DMS 273 treated with DMSO at 0.1 percent for 48 hours (cell line): ENCODE measurements around the gene PNPLA4.

Source experiments
- DNase-seq: peaks from one replicate; lab custom pipeline; 2025; lab: John Stamatoyannopoulos, UW

The PNPLA4 gene, protein sequence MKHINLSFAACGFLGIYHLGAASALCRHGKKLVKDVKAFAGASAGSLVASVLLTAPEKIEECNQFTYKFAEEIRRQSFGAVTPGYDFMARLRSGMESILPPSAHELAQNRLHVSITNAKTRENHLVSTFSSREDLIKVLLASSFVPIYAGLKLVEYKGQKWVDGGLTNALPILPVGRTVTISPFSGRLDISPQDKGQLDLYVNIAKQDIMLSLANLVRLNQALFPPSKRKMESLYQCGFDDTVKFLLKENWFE

DNA sequence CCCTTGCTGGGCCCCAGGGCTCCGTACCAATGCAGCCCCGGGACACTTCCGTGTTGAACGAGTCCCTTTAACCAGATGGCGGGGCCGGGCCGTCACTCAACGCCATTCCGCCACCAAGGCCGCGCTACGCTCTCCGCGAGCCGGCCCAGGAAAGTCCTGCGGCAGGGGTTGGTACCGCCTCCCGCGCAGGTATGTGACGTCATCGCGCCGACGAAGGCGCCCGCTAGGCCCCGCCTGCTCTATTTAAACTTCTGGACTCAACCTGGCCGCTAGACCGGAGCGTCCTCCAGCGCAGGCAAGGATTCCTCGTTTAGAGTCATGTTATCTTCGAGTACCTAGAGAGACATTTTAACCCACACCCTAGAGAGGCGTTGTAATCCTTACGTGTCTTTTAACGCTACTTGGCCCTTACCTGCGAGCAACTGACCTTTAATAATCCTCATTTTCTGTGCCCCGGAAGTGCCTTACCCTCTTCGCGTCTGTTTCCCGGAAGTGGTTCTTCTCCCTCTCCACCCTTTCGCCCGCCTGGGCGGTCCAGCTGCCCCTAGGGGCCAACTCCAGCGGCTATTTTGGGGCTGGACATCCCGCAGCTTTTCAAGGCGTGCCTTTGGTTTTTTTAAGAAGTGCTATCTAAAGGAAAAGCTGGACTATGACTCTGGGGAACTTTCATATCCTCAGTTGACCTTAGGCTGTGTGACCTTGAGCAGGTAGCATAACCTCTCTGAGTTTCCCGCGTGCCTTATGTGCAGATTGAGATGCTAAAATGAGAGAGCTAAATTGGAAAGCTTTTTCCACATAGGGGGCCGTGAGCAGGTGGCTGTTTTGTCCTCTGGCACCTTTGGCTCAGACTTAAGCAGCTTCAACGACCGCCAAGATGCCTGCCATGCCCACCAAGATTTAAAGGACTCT is at the start of gene PNPLA4:
Gene PNPLA4, minus strand, starts transcription at position 155 of the 909 bp plus-strand sequence. CDS start 1,294 bp downstream, outside the sequence.
- peak; percentile 70 for DNase-seq

DNA sequence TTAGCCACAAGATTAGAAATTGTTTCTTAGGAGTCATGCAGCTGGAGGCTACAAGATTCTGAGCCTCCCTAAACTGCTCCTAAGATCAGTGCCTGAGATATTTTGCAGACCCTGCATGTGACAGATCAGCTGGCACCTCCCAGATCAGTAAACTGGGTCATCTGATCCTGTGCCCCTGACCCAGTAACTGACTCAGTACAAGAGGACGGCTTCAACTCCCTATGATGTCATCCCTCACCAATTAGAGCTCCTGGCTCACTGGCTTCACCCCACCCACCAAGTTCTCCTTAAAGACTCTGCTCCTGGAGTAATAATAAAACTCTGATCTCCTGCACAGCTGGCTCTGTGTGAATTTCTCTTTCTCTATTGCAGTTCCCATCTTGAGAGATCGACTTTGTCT is 45.4 kb upstream of the PNPLA4 start:
- no peak for DNase-seq

DNA sequence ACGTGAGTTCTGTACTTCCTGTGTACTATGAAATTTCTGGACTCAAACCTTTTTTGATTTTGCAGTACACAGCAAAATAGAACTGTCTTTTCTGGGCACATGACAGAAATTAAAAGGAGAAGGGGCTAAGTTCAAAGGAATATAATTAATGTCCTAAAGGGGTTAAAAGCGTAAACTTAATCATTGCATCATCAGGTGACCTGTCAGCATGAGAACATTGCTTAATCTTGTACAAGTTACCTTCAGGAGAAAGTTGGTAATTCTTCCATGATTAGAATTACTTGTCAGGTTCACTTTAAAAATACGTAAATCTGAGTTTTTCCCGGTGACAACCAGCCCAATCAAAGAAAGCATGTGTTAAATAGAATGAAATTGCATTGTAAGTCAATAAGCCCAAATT is 43.2 kb upstream of the PNPLA4 start:
- no peak for DNase-seq

DNA sequence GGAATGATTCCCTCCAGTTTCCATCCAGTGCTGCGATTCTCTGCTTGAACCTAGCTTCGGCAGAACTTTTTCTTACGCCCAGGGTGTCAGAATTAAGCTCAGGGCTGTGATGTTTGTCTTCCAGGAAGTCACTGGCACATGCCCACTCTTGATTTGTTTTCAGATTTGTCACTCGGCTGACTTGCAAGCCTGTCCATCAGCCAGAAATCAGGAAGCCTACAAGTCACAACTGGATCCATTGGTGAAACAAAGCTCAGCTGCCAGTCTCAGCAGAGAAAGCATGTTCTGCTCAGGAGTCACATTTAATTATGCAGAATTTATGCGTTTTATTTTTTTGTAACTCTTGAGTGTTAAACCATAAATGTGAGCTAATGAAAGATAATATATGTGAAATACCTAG is 38.2 kb upstream of the PNPLA4 start:
- no peak for DNase-seq

DNA sequence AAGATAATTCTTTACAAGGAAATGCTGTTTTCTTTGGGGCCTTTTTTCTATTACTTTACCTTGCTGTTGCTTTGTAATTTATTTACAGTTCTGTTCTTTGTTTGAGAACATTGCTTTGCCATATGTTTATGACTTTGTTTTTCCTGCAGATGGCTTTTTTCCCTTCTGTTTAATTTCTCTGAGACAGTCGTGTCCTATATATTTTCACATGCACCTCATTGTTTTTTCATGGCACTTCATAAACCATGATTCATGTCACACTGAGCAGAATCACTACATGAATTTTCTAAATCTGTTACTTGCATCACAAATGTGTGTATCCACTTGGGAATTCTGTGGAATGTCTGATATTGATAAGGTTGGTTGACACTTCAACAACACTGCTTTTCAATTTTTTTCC is 33.0 kb upstream of the PNPLA4 start:
- DNase-seq: no peak

DNA sequence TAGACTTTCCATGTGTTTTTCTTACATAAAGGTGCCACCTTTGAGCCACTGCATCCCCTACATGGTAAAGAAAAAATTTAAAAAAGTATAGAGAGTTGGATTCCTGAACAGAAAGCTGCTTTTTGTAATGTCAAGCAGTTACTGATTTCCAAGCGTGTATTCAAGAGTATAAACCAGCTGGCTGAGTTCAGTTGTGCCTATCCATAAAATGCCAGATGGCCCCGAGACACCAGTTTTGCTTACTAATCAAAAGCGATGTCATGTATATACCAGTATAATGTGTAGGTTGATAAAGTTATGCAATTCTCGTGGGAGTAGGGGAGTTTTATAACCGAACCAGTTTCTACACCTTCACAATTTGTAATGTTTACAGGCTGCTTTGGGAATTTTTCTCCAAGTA is 26.2 kb upstream of the PNPLA4 start:
- peak; percentile 37 for DNase-seq

DNA sequence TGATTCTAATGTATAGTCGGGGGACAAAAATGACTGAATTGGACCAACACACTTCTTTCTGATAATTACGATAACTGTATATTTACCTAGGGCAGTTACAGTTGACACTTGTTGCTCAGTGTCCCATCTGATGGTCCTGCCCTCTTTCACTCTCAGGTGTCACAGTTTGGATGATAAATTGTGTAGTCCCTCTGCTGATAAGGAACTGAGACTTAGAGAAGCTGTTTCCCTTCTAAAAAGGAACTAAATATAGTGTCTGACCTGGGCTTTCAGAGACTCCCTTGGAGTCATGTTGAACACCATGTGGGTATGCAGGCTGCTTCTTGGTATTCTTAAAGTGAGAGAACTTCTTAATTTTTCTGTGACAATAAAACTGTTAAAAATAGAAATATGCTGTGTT is 23.7 kb upstream of the PNPLA4 start:
- no peak for DNase-seq

DNA sequence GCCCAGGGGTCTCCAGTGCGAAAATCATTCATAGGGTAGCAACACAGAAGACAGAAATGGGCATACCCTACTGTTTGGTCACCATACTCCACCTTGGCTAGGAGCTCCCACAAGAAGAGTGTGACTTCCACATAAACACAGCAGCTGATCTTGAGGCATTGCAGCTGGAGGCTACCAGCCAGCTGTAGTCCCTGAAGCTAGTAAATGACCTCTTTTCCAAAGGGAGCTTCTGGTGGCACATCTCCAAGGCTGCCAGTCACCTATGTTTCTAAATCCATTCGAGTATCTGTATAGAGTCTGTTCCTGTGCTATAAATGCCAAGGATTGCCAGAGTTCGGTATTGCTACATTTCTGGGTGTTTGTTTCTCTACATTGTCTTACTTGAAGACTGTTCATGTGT is 21.3 kb upstream of the PNPLA4 start:
- DNase-seq: no peak

DNA sequence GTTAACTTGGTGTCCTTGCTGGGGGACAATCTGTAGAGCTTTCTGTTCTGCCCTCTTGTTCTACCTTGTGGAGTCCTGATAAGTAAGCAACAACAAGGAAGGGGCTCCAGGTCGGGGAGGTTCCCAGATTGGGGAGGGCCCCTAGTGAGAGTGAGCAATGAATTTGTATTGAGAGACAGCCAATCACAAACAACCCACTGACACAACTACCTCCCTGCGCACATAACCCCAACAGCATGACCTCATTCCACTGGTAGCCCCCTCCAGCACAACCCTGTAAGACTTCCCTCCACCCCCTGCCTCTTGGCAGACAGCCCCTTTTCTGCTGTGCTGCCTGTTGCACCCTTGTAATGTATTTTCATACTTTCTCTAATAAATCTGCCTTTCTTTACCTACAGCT is 19.7 kb upstream of the PNPLA4 start:
- DNase-seq: no peak

DNA sequence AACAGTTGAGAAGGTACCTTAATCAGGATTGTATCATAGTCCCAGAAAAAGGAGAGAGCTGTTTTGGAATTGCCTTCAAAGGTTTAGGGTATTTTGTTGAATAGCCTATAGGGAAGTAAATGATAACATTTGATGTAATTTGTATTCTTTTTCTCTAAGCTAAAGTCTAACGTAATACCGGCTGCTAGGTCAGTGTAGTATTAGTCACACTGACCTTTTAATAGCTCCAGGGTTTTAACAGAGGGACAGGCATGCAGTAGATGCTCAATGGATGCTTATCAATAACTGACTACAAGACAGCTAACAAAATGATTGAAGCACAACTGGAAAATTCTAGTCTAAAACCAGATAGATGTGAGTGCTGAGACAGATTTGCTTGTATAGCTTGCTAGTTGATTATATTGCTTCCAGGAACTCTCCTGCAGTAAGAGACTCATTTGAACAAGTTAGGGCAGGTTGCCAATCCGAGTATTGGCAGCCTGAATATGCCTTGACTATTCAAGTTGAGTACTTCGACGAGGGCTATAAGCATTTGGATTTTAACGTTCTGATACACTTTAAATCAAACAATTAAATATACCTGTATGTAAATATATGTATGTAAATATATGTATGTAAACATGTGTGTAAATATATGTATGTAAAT is 16.5 kb upstream of the PNPLA4 start:
- no peak for DNase-seq

DNA sequence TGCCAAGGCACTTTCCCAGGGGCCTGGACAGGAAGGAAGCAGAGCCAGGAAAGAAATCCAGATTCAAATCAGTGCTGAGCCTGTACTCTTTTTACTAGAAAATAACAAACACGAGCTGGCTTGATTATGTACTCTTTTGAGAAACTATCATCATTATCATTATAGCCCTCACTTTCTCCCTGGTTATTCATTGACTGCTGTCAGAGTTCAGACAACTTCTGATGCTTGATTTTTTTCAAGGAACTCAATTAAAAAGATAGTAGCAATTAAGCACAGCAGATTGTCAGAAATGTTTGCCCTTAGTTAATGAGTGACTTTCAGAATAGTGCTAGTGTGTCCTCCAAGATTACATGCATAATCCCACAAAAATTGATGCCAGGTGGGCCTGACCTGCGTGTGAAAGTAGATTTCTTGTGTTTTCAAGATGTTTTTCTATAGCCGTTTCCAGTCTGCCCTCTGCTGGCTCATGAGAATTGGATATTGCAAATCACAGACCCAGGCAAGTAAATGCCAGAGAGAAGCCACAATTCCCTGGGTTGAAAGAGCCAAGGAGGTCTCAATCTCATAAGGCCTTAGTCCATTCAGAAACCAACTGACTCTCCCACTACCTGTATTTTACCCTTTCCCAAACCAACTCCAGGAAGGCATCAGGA is 14.3 kb upstream of the PNPLA4 start:
- no peak for DNase-seq

DNA sequence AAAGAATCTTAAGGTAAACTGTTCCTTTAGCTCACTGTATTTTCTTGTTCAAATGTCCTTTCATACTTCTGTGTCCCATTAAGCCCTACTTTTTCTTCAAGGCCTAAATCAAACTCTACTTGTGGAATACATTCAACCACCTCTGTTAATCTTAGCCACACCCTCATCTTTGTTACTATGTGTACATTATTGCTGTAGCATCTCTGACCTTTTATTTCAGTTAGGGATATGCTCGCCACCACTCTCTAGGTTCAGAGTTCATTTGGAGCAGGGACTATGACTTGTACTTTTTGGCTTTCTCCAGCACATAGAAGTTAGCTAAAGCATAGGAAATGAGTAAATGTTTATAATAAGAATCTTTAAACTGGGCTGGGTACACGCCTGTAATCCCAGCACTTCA is 6.8 kb upstream of the PNPLA4 start:
- no peak for DNase-seq

DNA sequence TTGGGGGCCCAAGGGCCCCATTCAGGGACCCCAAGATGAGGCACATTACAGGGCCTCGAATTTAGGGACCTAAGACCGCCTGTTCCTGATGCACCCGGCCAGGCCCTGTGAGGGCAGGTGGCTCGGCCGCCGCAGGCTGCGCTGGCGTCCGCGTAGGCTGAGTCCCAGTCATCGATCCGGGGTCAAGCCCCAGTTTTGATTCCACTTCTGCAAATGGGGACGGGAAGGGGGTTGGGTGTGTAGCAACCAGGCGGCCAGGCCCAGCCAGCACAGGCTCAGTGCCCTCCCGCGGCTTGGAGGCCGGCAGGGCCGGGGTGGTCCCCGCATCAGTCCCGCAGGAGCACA is 327 bp downstream of the PNPLA4 start:
- DNase-seq: no peak

DNA sequence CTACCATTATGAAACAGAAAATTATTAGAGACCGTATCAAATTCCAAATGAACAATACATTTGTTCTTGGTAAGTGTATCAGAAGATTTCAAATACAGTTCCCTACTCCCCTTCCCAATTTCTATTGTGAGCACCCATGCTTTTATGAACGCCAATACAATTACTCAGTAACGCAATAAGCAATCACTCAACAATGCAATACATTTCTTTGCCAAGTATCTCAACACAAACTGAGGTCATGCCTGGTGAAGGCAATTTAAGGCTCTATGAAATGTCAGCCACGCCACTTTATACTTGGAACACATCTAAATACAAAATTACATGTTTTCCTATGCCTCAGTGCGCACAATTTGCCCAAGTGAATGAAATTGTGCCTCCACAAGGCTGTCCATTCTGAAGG is 712 bp downstream of the PNPLA4 start:
- no peak for DNase-seq

DNA sequence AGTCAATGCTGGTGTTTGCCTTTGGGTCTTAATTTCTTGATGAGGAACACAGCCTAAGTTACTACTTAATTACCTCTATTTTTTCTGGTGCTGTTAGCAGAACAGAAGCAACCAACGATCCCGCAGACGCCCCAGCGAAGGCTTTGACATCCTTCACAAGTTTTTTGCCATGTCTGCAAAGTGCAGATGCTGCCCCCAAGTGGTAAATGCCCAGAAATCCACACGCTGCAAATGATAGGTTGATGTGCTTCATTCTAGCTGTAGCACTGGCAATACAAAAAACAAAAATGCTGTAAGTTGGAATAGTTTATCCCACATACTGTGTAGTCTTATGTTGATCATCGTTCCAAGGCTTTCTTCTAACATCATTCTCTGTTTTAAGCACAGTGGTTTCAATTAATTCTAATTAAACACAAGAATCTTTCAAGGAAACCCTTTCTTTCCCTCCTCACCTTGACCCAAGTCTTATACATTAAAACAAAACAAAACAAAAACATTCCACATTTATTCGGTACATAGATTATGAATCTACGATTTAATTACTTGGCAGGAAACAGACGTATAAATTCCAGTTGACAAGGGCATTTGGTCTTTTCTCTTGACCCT is 1.2 kb downstream of the PNPLA4 start:
- peak; percentile 41 for DNase-seq

DNA sequence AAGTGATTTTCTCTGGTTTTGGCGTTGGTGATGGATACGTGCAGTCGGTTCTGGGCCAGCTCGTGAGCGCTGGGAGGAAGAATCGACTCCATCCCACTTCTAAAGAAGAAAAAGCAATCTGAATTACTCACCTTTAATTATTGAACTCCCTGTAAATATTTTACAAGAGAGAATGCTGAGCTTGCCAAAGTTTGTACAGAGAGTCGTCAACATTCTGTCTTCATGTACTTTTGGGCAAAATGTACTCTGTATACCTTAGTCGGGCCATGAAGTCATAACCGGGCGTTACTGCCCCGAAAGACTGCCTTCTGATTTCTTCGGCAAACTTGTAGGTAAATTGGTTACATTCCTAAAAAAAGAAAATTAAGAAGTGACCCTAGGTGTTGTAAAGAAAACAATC is 5.5 kb downstream of the PNPLA4 start:
- no peak for DNase-seq

DNA sequence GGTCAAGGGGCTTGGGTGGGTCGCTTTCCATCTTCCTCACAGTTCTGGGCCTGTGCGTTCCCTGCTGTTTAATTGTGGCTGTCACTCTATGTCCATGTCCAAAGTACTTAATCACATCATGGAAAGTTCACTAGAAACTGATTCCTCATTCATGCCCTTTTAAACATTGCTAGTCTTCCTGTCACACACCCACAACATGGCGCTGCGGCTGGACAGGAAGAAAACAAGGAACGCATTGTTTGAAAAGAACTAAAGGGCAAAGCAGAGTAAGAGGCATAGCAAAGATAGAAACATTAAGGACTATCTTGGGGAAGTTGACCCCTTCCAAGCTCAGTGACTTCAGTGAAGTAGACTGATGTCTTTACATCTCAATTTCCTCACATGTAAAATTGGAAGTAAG is 18.4 kb downstream of the PNPLA4 start:
- no peak for DNase-seq

DNA sequence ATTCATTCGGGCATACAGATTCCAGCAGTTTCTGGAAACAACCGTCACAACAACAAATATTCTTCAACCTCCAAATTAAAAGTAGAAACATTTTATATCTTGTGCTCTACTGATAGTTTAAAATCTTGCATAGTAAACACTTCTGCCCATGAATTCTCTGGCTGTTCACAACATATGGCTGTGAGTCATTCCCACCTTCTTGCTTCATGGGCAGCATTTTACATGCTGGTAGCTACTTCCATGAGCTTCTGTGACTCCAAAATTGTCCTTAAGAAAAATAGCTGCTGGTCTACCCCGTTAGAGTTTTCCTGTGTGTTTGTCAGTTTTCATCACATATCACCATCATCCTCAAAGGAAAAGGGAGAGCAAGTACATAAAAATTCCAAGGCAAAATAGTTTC is 22.7 kb downstream of the PNPLA4 start:
- no peak for DNase-seq

DNA sequence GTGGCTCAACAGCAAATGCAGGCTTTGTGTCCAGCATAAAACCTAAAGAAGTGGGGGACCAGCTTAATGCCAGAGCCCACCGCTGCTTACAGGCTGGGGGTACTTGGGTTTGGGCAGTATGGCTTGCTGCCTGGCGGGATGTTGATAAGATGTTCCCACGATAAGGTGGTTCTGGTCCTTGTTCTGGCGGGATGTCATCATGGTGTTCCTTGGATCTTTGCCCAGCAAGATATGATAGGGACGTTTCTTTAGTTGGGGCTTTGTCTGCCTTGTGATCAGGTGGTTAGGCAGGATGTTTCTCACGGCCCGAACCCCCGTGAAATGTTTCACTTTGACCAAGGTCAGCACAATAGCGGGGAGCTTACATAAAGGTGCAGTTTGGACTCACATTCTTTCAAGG is 35.3 kb downstream of the PNPLA4 start:
- DNase-seq: no peak

DNA sequence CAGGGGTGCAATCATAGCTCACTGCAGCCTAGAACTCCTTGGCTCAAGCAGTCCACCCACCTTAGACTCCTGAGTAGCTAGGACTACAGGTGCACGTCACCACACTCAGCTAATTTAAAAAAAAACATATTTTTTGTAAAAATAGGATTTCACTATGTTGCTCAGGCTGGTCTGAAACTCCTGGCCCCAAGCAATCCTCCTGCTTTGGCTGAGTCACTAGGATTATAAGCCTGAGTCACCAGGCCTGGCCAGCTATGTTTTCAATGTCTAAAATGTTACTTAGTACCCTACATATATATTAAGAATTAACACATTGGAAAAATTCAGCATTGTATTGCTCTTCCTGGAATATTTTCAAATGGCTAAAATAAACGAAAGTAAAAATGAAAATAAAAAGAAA is 37.5 kb downstream of the PNPLA4 start:
- DNase-seq: no peak

DNA sequence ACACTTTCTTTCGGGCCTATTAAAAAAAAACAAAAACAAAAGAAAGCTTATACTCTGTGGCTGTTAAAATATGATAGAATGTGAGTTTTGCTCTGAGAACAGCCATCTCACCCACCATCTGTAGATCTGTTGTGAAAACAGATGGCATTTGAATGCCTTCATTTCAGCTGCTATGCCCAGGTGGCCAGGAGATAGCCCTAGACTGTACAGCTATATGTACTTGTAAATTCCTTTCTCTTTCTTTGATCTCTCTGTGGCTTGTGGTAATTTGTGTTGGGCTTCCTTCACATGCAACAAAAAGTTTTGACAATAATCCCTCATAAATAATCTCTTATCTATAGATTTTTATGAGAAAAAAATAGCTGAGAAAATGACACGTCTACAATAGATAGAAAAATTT is 38.1 kb downstream of the PNPLA4 start:
- DNase-seq: peak; percentile 42

DNA sequence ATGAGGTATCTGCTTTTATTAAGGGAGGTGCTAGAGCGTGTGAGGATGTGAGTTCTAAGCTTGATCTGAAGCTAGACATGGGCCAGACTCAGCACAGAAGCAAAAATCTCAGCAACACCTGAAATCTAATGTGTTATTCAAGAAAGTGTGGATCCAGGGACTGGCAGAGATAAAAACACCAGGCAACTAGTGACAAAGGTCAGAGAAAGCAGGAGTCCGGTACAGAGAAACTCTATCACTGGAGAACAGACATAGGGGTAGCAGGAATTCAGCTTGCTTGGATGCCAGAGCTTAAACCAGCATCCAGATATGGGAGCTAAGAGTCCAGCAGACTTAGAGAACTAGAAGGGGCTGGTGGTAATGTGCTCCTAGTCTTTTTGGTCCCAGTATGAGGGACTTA is 50.3 kb downstream of the PNPLA4 start:
- DNase-seq: no peak
